Activated T-cell treated with anti-CD3 and anti-CD28 coated beads for 4 hours (primary cell): Measurements from ENCODE around the gene KLHL13.
"Not testable (repeated sequence)": the region's sequence is repeated elsewhere in the genome, so short reads cannot be mapped to it uniquely, and the experiment has no call there.

Source experiments
- DNase-seq: peaks from one replicate; pipeline ENCODE4 v3.0.0-alpha.2; 2020

KLHL13 gene

GRCh38 chrX:118066867-118067515, 49.6 kb downstream of the KLHL13 start:
- no peak for DNase-seq

DNA sequence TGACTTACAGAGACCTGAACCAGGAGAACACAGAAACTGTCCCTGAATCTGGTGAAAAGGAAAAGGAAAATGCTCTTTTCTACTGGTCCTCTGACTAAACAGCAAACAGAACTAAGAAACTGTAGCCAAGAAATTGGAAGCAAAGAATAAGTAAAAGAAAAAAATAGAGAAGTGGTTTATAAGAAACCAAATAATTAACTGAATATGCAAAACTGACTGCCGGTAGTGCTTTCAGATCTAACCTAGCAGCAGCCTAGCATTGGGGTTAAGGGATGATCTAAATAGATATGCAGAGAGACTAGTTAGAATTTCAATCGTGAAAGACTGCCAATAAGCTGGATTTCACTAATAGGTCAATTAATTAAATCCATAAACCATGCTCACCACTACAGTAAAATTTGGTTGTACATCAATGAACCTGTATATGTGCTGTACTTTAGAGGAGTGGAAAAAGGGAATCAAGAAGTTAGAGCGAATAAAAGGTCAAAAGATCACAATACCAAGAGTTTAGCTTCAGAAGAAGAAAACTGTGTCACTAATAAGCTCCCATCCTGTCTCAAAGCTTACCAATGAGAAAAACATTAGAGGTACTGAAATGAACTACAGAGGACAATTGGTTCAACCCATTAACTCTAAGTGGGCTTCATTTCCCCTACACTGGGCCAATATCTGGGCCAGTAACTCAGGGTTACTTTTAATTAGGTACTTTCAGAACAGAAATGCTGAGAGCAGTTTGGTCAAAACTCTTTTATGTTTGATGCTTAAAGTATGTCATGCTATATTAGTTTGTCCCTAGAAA, 53.6 kb downstream of the KLHL13 start:
- DNase-seq, result no peak

DNA sequence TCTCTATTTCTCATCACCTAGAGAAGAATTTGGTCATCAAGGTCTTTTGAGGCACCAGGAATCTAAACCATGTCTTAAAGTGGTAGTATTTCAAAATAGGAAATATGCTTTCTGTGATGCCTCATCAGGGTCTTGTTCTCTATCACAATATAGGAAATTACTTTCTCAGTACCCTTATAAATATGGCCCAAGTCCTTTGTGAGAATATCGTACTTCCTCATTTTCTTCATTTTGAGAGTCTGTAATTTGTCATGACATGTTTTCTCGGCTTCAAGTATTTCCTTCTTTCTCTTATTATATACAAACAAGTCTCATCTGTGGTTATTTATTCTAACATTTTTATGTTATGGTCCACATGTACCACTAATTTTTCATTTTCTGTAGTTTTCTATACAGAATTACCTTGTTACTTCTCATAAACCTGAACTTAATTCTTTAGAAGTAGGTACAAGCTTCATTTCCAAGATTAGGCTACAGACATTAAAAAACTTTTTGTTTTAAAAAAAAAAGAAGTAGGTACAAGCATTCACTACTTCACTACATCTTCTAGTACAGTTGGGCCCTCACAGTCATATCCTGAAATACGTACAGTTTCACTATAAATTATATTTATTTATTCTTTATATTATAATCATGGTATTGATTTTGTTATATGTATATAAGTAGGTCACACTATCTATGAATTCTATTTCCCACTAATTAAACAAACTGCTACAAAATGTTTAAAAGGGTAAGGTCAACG, 54.4 kb downstream of the KLHL13 start:
- no peak for DNase-seq

- DNase-seq, result no peak
Measured at GRCh38 chrX:118058924-118059323, 57.7 kb downstream of the KLHL13 start.

GRCh38 chrX:118056870-118057269, 59.7 kb downstream of the KLHL13 start:
- no peak for DNase-seq

DNA sequence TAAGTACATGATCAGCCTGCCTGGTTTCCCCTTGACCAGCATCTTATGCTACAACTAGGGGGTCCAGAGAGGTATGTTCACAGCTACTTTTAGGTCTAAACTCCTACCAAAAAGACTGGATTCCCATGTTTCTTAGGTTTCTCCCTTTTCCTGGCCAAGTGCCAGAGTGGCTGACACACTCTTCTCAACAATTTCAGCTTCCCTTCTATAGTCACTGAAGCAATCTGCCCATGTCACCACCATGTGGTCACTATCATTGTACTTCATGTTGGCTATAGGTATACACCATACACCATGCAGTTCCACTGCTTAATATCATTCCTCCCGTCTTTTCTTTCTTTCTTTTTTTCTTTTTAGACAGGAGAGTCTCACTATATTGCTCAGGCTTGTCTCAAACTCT, 66.9 kb downstream of the KLHL13 start:
- DNase-seq, result no peak

- DNase-seq, result no peak
Measured at GRCh38 chrX:118047446-118048186, 69.0 kb downstream of the KLHL13 start.

GRCh38 chrX:118039591-118039990, 77.0 kb downstream of the KLHL13 start:
- DNase-seq, result no peak

DNA sequence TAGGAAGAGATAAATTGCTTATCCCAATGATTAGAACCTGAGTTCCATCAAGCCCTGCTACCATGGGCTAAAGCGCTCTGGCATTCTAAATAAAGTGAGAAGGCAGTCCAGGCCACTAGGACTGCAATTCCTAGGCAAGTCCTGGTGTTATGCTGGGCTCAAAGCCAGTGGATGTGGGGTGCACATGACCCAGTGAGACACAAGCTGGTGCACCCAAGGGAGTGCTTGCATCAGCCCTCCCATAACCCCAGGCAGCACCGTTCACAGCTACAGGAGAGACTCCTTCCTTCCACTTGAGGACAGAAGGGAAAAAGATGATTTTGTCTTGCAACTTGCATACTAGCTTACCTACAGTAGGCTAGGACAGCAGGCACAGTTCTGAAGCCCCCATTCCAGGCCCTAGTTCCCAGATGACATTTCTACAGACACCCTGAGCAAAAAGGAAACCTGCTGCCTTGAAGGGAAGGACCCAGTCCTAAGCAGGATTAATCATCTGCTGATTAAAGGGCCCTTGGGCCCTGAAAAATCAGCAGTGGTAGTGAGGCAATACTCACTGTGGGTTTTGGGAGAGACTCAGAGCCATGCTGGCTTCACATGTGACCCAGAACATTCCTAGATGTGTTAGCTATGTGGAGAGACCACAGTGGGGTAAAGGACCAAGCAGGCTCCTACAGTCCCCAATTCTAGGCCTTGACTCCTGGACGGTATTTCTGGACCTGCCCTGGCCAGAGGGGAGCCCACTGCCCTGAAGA, 77.8 kb downstream of the KLHL13 start:
- DNase-seq, result no peak

DNA sequence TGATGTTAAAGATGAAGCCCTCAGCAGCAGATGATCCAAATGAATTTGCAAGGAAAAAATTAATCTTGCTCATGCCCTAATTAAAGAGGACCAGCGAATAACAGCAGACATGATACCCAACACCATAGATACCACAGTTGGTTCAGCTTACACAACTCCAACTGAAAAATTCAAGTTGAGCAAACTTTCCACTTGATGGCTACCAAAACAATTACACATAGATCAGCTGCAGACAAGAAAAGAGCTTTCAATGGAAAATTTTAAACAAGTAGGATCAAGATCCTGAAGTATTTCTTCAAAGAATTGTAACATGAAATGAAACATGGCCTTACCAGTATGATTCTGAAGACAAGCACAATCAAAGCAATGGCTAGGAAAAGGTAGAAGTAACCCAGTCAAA, 90.0 kb downstream of the KLHL13 start:
- DNase-seq, result no peak

DNA sequence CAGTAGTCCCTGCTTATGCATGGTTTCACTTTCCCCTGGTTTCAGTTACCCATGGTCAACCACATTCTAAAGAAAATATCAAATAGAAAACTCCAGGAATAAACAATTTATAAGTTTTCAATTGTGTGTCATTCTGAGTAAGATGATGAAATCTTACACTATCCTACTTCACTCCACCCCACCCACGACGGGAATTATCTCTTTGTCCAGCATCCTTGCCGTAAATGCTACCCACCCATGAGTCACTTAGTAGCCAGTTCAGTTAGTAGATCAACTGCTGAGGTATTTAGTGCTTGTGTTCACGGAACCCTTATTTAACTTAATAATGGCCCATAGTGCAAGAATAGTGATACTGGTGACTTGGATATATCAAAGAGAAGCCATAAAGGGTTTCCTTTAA, 91.4 kb downstream of the KLHL13 start:
- no peak for DNase-seq

GRCh38 chrX:118024482-118024881, 92.1 kb downstream of the KLHL13 start:
- no peak for DNase-seq

DNA sequence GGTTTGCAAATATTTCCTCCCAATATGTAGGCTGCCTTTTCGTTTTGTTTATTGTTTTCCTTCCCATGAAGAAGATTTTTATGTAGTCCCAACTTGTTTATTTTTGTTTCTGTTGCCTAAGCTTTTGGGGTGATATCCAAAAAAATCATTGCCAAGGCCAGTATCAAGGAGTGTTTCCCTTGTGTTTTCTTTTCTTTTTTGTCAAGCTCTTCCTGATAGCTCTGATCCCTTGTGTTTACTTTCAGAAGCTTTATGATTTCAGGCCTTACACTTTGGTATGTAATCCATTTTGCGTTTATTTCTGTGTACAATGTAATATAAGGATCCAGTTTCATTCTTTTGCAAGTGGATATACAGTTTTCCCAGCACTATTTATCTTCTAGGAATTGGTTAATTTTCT, 93.9 kb downstream of the KLHL13 start:
- DNase-seq, result no peak

GRCh38 chrX:118016422-118016821, 100.2 kb downstream of the KLHL13 start:
- DNase-seq, result no peak

DNA sequence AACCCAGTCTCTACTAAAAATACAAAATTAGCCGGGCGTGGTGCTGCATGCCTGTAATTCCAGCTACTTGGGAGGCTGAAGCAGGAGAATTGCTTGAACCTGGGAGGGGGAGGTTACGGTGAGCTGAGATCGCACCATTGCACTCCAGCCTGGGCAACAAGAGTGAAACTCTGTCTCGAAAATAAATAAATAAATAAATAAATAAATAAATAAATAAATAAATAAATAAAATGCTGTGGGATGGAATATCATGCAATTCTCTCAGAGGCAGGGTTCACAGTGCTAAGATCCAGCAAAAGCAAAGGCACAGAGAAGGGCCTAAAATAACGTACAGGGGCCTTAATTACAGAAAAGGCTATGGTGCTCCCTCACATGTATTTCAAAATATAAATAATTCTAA, 114.2 kb downstream of the KLHL13 start:
- DNase-seq, result not testable (repeated sequence)

- DNase-seq, result no peak
Measured at GRCh38 chrX:118000518-118000917, 116.1 kb downstream of the KLHL13 start.

DNA sequence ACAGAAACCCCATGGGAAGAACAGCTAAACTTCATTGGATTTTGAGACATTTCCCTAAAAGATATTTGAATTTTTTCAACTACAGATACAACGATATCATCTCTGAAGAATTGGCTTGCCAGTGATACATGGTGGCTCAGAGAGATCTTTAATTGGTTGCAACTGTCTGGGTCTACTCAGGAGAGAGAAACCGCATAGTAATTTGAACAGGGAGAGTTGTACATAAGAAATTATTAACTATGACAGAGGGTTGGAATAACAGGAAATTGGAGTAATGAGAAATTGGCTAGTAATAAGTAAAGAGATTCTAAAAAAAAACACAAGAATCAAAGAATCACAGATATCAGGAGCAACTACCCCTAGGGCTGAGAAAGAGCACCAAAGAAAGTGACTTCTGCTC, 118.4 kb downstream of the KLHL13 start:
- no peak for DNase-seq

DNA sequence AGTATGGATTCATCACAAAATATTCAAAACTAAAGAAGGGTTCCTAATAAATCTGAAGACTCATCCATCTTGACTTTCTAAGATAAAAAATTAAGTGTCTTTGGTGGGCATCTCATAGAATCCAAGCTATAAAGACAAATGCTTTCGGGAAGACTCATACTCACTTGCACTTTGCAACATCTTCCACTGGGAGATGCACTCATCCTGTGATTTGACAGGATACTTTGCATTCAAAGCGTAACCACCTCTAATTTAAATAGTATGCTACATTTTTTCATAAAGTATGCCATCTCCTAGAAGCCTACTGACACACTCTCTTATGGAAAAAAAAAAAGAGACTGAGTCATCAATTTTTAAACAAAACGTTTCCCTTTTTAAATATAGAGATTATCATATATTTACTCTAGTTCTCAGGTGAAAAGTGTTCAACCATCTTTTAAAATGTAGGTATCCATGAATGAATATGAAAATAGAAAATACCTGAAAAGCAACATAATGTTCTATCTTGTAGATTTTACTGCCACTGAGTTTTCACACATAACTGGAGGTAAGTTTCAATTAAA, 119.6 kb downstream of the KLHL13 start:
- DNase-seq, result no peak

- no peak for DNase-seq
Measured at GRCh38 chrX:117996408-117996807, 120.2 kb downstream of the KLHL13 start.

GRCh38 chrX:117995378-117995777, 121.2 kb downstream of the KLHL13 start:
- DNase-seq, result no peak

DNA sequence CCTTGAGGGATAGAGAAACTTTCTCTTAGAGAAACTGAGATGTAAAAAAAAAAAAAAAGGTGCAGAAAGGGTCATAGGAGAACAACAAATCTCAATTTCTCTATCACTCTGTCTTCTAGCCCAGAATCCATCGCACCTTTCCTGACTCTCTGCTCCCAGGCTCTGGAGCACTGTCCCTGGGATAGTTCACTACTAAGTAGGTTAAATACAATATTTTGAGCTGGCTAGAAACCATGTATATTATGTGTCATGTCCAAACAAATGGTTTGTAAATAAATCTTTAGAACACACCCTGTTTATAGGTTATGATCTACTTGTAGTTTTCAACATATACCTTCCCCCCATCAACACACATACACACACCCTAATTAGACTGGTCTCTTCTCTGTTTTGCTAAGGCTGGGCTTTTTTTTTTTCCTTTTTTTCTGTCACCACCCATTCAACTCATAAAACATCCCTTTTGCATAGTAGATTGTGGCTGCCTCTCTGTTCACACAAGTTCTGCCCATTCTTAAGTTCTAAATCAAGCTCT, 124.4 kb downstream of the KLHL13 start:
- DNase-seq, result no peak

DNA sequence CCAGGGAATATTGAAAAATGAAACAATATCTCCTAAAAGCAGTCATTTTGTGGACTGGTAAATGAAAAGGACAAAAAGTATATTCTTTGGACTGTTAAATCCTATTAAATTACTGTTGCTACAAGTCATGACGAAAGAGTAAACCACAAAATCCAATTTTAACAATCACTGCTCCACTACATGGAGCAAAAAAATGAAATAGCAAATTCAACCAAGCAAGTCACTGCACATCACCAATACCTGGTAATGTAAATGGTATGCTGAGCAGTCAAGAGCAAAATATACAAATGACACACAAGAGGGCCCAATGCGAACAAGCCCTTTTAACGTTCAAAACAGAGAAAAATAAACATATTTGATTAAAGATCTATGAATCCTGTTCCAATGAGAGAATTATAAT, 126.2 kb downstream of the KLHL13 start:
- DNase-seq, result no peak
